Stimulated activated CD4-positive, alpha-beta T cell treated with anti-CD3 and anti-CD28 coated beads, Interleukin-15, amount 100 ng/mL, for 1 hour (primary cell): ENCODE results near the gene MYH9.

ENCODE experiments used
- DNase-seq, 2 donors: peaks; one replicate each; pipeline ENCODE4 v3.0.0-alpha.2; 2020; ENCODE audit warnings: low read depth in 1 of 2, low spot score in 1 of 2

Gene MYH9

GRCh38 chr22:36351921-36352802 lies 35.6 kb downstream of the MYH9 start:
- no peak for DNase-seq

GRCh38 chr22:36350751-36351594 lies 36.8 kb downstream of the MYH9 start:
- DNase-seq = no peak

- DNase-seq = no peak
These were observed 38.0 kb downstream of the MYH9 start for GRCh38 chr22:36349726-36350125.

GRCh38 chr22:36348760-36349159 lies 39.0 kb downstream of the MYH9 start:
- DNase-seq = no peak

- DNase-seq = no peak
These were observed 40.7 kb downstream of the MYH9 start for GRCh38 chr22:36347094-36347493.

DNA sequence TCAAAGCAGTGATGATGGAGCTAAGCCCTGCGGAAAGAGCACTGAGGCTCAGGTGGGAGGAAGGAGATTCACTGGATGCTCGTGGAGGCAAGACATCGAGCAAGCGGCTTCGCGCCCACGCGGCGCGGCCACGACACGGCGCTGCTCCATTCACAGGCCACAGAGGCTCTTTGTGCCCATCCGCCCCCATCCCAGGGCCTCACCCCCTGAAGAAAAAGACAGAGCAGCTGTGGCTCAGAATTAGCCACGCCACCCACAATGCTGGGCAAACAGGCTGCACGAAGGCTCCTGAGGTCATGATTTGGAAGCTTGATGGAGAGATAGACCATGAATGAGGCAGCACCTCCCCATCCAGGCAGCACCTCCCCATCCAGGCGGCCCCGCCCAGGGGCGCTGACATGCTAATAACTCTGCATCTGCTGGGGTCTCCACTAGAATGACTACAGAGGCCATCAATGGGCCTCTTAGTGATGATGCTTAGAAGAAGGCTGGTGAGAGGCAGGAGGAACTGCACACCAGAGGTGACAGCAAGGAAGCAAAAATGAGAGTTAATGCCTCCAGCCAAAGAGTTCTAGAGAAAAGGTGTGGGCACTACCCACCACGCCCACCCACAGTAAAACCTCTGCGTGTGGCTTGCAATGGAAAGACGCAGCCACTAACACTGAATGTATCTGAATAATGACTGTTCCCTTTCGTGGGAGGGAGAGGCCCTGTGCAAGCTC lies 43.5 kb downstream of the MYH9 start:
- DNase-seq = no peak

DNA sequence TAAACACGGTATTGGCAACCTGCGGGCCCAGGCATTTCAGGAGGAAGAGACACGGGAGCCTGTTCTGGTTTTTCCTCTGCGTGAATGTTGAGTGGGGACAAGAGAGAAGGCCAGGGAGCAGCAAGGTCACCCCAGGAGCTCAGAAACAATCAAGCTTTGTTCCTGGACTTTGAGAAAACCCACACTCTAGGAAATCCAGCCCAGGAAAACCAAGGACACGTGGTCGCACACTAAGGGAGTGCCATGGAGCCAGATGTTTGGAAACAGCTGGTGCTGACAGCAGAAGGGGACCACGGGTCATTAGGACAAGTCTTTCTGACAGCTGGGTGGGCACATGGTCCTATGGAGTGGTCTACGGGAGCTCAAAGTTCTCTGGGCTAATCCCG lies 44.1 kb downstream of the MYH9 start:
- DNase-seq = no peak

GRCh38 chr22:36343070-36343719 lies 44.6 kb downstream of the MYH9 start:
- no peak for DNase-seq

DNA sequence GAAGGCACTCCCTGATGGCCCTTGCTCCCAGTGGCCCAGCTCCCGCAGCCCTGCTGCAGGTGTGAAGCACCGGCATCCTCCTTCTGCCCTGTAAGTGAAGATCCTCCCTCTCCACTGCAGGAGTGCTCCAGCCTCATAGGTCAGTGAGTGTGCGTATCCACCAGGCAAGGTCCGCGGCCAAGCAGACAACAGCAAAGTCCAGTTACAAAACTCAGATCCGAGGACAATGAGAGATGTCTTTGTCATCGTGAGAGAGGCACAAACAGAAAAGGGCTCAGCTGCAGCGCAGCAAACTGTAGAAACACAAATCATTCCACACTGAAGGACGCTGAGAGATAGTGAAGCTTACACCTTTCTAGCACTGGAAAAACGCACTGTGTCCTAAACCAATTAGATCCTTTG lies 46.1 kb downstream of the MYH9 start:
- no peak for DNase-seq

GRCh38 chr22:36340621-36341020 lies 47.1 kb downstream of the MYH9 start:
- no peak for DNase-seq

DNA sequence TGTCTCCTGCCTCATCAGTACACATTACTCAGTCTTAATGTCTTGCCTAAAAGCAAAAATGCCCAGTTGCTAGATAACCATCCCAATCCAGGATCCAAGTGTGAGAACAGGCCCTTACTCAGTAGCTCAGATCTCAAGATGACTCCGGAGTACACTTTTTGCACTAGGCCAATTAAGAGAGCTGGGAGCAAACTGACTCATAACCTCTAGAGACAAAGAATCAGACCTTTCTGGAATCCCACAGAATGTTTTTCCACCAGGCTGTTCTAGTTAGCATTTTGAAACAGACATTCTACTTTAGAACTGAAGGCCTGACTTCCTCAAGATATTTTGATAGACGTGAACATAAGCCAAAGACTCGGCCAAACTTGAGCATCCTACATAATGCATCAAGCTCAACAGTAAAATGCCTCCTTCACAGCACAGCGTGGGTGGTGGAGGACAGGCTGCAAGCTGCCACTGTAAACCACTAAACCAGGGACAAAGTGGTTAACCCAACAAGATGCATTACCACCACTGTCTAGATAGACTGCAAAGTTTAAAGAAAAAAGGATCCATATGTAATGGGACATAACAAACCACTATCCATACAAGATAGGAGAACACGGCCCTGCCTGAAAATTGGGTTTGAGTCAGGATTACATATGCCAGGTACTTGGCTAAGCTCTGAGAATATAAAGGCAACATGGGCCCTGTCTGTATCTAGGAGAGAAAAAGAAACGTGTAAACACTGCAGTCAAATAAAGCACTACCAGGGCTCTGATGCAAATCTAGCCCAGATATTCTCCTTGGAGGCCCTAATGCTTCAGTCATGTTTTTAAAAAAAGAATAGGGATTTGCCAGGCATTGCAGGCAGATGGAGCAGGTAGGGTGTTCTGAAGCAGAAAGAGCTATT lies 48.3 kb downstream of the MYH9 start:
- DNase-seq = no peak

DNA sequence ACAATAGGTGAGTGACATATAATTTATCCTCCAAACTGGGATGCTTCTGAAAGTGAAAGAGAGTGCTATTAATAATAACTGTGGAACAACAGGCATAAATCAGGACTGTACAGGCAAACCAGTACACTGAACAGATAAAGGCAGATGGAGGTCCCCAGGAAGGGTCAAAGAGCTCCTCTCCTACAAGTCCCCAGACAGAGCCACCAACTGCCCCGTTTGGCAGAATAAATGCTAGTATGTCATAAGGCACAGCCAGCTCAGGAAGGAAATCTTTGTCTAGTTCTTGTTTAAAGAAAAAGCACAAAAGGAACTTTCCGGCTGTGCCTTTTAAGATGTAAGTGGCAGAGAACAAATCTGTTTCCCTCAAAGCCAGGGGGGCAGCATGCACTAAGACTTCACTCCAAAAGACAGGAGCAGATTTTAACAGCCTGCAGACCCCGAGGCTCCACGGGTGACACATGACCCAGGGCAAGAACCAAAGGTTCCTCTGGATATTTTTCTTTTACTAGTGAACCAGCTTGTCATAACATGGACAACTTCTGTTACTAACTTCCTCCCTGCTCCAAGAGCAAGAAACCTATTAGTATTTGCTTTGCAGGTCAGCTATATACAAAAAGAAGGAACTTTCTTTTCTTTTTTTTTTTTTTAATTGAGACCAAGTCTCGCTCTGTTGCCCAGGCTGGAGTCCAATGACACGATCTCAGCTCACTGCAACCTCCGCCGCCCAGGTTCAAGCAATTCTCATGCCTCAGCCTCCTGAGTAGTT lies 50.2 kb downstream of the MYH9 start:
- DNase-seq = no peak

GRCh38 chr22:36336246-36337182 lies 51.3 kb downstream of the MYH9 start:
- DNase-seq = no peak

DNA sequence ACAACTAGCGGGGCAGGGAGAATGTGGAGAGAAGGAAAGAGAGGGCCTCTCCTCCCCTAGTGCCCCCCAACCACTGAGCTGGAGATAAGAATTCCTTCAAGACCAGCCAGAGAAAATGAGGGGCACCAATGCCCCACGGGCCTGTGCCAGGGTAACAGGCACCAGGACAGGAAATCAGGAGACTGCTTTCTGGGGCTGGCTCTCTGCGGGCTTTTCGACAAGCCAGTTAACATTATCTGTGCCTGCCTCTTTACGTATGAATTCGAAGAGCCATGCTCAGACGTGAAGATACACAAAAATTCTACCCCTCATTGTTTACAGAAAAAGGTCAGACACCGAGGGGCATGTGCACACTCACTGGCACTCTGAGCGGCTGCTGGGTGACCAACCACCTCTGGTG lies 52.1 kb downstream of the MYH9 start:
- DNase-seq = no peak

DNA sequence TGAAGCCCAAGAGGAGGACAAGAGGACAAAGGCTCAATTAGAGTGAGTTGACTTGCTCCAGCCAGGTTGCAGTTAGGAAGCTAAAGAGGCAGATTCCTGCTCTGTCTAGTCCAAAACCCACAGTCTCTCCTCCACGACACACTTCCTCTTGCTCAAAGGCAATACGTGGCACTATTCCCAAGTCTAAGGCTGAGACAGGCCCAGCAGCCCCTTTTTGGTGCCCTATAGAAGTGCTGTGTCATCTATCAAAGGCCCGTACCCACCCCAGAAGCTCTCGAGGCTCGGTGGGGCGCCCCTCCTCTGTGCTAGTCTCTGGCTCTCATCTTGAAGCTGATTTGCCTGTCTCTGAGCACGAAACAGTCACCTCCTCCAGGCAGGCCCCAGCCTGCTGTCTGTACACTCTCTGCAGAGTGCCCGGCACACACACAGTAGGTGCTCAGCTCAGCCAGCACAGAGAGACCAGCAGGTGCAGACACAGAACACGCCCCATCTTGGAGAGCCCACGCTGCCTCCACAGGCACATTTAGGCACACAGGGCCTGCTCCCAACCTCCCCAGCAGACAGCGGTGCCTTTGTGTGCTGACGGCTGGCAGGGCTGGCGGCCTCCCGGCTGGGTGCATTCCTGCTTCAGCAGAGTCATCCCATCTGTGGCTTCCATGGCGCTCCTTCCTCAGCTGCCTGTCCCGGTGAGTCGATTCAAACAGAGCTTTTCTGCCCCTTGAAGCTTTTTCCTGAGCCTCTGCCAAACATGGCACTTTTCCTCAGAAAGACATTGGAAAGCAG lies 52.8 kb downstream of the MYH9 start:
- DNase-seq = no peak

- no peak for DNase-seq
These were observed 53.5 kb downstream of the MYH9 start for GRCh38 chr22:36334081-36334820.

DNA sequence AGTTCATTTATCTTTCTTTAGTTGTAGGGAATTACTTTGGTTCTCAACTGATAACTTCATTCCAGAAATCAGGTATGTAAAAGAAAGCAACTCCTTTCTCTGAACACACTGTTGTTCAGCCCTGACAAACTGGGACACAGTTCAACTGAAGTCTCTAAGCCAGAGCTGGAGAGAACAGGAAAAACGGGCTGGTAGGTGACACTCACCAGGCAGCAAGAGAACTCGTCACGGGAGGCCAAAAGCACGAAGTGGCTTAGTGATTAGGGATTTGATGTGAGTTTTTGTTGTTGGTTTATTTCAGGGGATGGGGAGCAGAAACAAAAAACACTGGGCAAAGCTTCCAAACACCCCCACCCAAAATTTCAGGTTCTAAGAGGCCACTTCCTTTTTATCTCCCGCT lies 54.1 kb downstream of the MYH9 start:
- DNase-seq = no peak
